Measurements from ENCODE around the gene ZNF618.

- TF ChIP-seq CTCF (conservative IDR thresholded peaks at IDR 0.05; ENCODE audit: low read length) (no peak), EZH2phosphoT487 (IDR thresholded peaks at IDR 0.05; ENCODE audit: borderline replicate concordance) (no peak)
Observed at GRCh38 chr9:114023961-114024360, 147.9 kb downstream of the ZNF618 start.
